HL-60 (cell line): Measurements from ENCODE around the gene DOK5.

Experiments used
- DNase-seq, 2 experiments: peaks; one replicate each; pipeline ENCODE4 v3.0.0-alpha.2; 2010 to 2020; ENCODE audit warnings: low read depth in 1 of 2, low spot score in 1 of 2
- H3K27ac ChIP-seq: fragments of 250-450 bp; sonication (Bioruptor Pico); replicated peaks from 2 replicates; pipeline ENCODE4 v1.5.1; 2020; ENCODE audit warnings: mild to moderate bottlenecking, moderate library complexity
- H3K27me3 ChIP-seq: fragments of 250-450 bp; sonication (Bioruptor Pico); 2 replicates; pipeline ENCODE4 v1.5.1; 2021; ENCODE audit warnings: mild to moderate bottlenecking, moderate library complexity; ENCODE audit not compliant: insufficient read depth, poor library complexity, severe bottlenecking
- H3K4me3 ChIP-seq: replicated peaks from 2 replicates; pipeline ENCODE4 v1.5.1; 2011; ENCODE audit warnings: mild to moderate bottlenecking, control low read depth, low read length; ENCODE audit not compliant: insufficient read depth
- CTCF ChIP-seq: IDR thresholded peaks from one replicate; pipeline ENCODE4 v1.5.1; 2011; ENCODE audit warnings: low read length, control low read depth, inconsistent platforms; ENCODE audit not compliant: insufficient read depth
- GABPA ChIP-seq: IDR thresholded peaks from 2 replicates; pipeline ENCODE4 v1.6.1; 2012; ENCODE audit warnings: low read depth
- POLR2AphosphoS5 ChIP-seq: IDR thresholded peaks from 2 replicates; pipeline ENCODE4 v1.6.1; 2012; ENCODE audit warnings: low read depth
- REST ChIP-seq: IDR thresholded peaks from 2 replicates; pipeline ENCODE4 v1.6.1; 2012; ENCODE audit warnings: low read depth; ENCODE audit not compliant: insufficient replicate concordance
- SPI1 ChIP-seq: IDR thresholded peaks from 2 replicates; pipeline ENCODE4 v1.6.1; 2012; ENCODE audit warnings: low read depth, mild to moderate bottlenecking, borderline replicate concordance

The DOK5 gene

GRCh38 chr20:54502179-54502578 is 26.8 kb downstream of the DOK5 start:
- Histone ChIP-seq H3K27me3 (no peaks in the 10 kb centered on the region), H3K4me3 (no peak overlapping the region), H3K27ac (no peak overlapping the region)
- DNase-seq = no peak
- no peak for TF ChIP-seq GABPA
- no peak for TF ChIP-seq CTCF
- TF ChIP-seq SPI1 = no peak
- TF ChIP-seq POLR2AphosphoS5 = no peak
- TF ChIP-seq REST = no peak

GRCh38 chr20:54506643-54507042 is 31.2 kb downstream of the DOK5 start:
- TF ChIP-seq REST (no peak), POLR2AphosphoS5 (no peak), SPI1 (no peak), GABPA (no peak), CTCF (no peak)
- H3K27ac ChIP-seq = no peak overlapping the region
- DNase-seq = no peak
- no peak overlapping the region for H3K4me3 ChIP-seq
- no peaks in the 10 kb centered on the region for H3K27me3 ChIP-seq

- Histone ChIP-seq H3K4me3 (no peak overlapping the region), H3K27ac (no peak overlapping the region), H3K27me3 (no peaks in the 10 kb centered on the region)
- TF ChIP-seq CTCF (no peak), SPI1 (no peak), POLR2AphosphoS5 (no peak), REST (no peak), GABPA (no peak)
- DNase-seq = no peak
Measured at GRCh38 chr20:54510541-54511129, 35.2 kb downstream of the DOK5 start.
